Activated T-cell treated with anti-CD3 and anti-CD28 coated beads for 48 hours (primary cell): ENCODE results near the gene GON4L.
"Not testable (repeated sequence)": the region's sequence is repeated elsewhere in the genome, so short reads cannot be mapped to it uniquely, and the experiment has no call there.

Experiments
- DNase-seq: peaks from one replicate; pipeline ENCODE4 v3.0.0-alpha.2; 2020; ENCODE audit warnings: low read depth

Gene GON4L

GRCh38 chr1:155745284-155746228 lies 111.5 kb downstream of the GON4L start:
- DNase-seq: peak; percentile 96

GRCh38 chr1:155744711-155745283 lies 112.2 kb downstream of the GON4L start:
- no peak for DNase-seq

GRCh38 chr1:155741908-155742307 lies 115.1 kb downstream of the GON4L start:
- no peak for DNase-seq

GRCh38 chr1:155740995-155741394 lies 116.0 kb downstream of the GON4L start:
- DNase-seq: no peak

- DNase-seq: no peak
Measured at GRCh38 chr1:155729031-155729898, 127.7 kb downstream of the GON4L start.

- DNase-seq: no peak
Measured at GRCh38 chr1:155725142-155725541, 131.9 kb downstream of the GON4L start.

GRCh38 chr1:155719703-155720102 lies 137.3 kb downstream of the GON4L start:
- no peak for DNase-seq

- DNase-seq: not testable (repeated sequence)
Measured at GRCh38 chr1:155718524-155719115, 138.4 kb downstream of the GON4L start.

- DNase-seq: no peak
Measured at GRCh38 chr1:155717041-155717440, 140.0 kb downstream of the GON4L start.

GRCh38 chr1:155715777-155716176 lies 141.2 kb downstream of the GON4L start:
- no peak for DNase-seq

GRCh38 chr1:155715056-155715455 lies 142.0 kb downstream of the GON4L start:
- DNase-seq: not testable (repeated sequence)

GRCh38 chr1:155713075-155713474 lies 143.9 kb downstream of the GON4L start:
- DNase-seq: no peak

- DNase-seq: not testable (repeated sequence)
Measured at GRCh38 chr1:155712636-155713035, 144.4 kb downstream of the GON4L start.

GRCh38 chr1:155711457-155711856 lies 145.6 kb downstream of the GON4L start:
- DNase-seq: not testable (repeated sequence)

GRCh38 chr1:155709391-155709790 lies 147.6 kb downstream of the GON4L start:
- DNase-seq: no peak

- DNase-seq: no peak
Measured at GRCh38 chr1:155706139-155706538, 150.9 kb downstream of the GON4L start.

- not testable (repeated sequence) for DNase-seq
Measured at GRCh38 chr1:155704414-155704813, 152.6 kb downstream of the GON4L start.

GRCh38 chr1:155703216-155703615 lies 153.8 kb downstream of the GON4L start:
- no peak for DNase-seq

- DNase-seq: not testable (repeated sequence)
Measured at GRCh38 chr1:155701675-155702074, 155.3 kb downstream of the GON4L start.
